Activated CD4-positive, alpha-beta T cell treated with anti-CD3 and anti-CD28 coated beads for 36 hours (primary cell): ENCODE results near the gene C19orf47. TPM values are rescaled to one million over a fixed set of nuclear protein-coding genes. Genes with fewer than 3 reads are reported as not detected.

Source experiments
- ATAC-seq: fragments of 200-7000 bp; cut with Tn5 transposase; one replicate; pipeline ENCODE4 v1.10.0; 2021; ENCODE audit warnings: mild to moderate bottlenecking, moderate library complexity
- CTCF ChIA-PET: fragments of 350-600 bp; sonication (Branson Sonifier 250); formaldehyde crosslinking; loops from one replicate; lab custom pipeline; 2021; ENCODE audit warnings: antibody characterized with exemption; lab: Charles Lee
- POLR2A ChIA-PET: fragments of 350-600 bp; sonication (Branson Sonifier 250); formaldehyde crosslinking; loops from one replicate; lab custom pipeline; 2021; ENCODE audit warnings: antibody characterized with exemption, inconsistent platforms; lab: Charles Lee
- DNase-seq: peaks from one replicate; pipeline ENCODE4 v3.0.0-alpha.2; 2020
- H3K27ac Mint-ChIP-seq: one replicate; pipeline ENCODE4 v1.8.0; 2021; ENCODE audit warnings: mixed read lengths
- H3K27me3 Mint-ChIP-seq: one replicate; pipeline ENCODE4 v1.8.0; 2021; ENCODE audit warnings: mixed read lengths
- H3K36me3 Mint-ChIP-seq: one replicate; pipeline ENCODE4 v1.8.0; 2021; ENCODE audit warnings: low read depth, mixed read lengths
- H3K4me1 Mint-ChIP-seq: one replicate; pipeline ENCODE4 v1.8.0; 2021; ENCODE audit warnings: mixed read lengths
- H3K4me3 Mint-ChIP-seq: one replicate; pipeline ENCODE4 v1.8.0; 2021; ENCODE audit warnings: mild to moderate bottlenecking, moderate library complexity, mixed read lengths
- H3K9me3 Mint-ChIP-seq: one replicate; pipeline ENCODE4 v1.8.0; 2021; ENCODE audit warnings: low read depth, mixed read lengths
- intact Hi-C, 2 experiments: fragments of 100-400 bp; cut with DNase I in 1 of 2; cut with micrococcal nuclease in 1 of 2; formaldehyde crosslinking; loops; one replicate each; pipeline versions ENCODE4 v1.14.2 to v1.15.1; 2022 to 2024; cut with DNase I, micrococcal nuclease
- total RNA-seq, 2 experiments: library from RNA; stranded (reverse); gene quantifications; one replicate each; pipeline ENCODE4 v1.2.3, GENCODE V29; 2021

Gene C19orf47
- total RNA-seq, 2 experiments from 2014 or later: 15.8 to 17.7 TPM

DNA sequence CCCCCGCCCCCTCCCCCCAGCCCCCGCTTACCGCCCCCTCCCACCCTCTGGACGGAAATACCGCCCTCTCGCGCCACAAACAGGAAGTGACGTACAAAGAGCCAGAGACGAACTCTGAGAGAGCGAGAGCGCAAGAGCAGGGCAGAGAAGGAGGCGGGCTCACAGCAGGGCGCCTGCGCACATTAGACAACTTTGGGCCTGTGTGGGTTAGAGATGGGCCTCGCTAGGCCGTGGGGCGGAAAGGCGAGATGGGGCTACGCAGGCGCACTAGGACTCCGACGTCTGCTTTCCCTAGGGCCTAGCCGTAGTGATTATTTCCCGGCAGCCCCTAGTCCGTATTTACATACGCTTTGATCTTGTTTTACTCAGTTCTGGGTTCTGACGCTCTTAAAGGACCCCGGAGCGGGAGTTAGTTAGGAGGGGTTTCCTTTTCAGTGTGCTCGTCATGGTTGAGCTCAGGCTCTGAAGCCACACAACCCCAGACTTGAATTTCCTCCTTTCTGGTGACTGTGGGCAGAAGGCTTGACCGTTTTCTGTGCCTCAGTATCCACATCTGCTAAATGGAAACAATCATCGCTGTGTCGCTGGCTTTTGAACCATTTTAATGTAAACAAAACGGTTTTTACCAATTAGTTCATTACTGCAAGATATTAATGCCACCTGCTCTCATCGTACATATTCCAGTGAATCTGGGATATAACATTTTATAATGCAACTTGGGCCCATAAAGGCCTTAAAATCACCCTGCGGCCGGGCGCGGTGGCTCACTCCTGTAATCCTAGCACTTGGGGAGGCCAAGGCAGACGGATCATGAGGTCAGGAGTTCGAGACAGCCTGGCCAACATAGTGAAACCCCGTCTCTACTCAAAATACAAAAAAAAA, 62.6 kb downstream of the C19orf47 start:
- DNase-seq: peak; percentile 98
- Mint-ChIP-seq H3K4me1 (peaks cover 42% of the 10 kb centered on the region), H3K36me3 (peaks cover 10% of the 10 kb centered on the region), H3K4me3 (peak overlapping the region; percentile 95), H3K9me3 (no peaks in the 10 kb centered on the region), H3K27me3 (no peaks in the 10 kb centered on the region), H3K27ac (peak overlapping the region; percentile 99)
- POLR2A ChIA-PET: interaction anchor here (0.5 to 1.3 kb wide), 11 partner anchors 11 to 978 kb away, joined by 3 to 11 read pairs (median 3); partner anchors contain the start of genes BLVRB and ZNF780A
- CTCF ChIA-PET: interaction anchor here (0.6 to 1.5 kb wide), 9 partner anchors 20 to 861 kb away, joined by 3 to 6 read pairs (median 3); no protein-coding TSS in a partner anchor
- ATAC-seq: peak; percentile 89
- intact Hi-C loops: loop anchor here (1.0 to 10.0 kb wide), 21 partner anchors 63 to 1112 kb away; partner anchors contain the start of genes C19orf47 (in 2 of the 2), MAP3K10 (in 2 of the 2), PLD3 (in 2 of the 2) and ACTMAP (in 1 of the 2)

DNA sequence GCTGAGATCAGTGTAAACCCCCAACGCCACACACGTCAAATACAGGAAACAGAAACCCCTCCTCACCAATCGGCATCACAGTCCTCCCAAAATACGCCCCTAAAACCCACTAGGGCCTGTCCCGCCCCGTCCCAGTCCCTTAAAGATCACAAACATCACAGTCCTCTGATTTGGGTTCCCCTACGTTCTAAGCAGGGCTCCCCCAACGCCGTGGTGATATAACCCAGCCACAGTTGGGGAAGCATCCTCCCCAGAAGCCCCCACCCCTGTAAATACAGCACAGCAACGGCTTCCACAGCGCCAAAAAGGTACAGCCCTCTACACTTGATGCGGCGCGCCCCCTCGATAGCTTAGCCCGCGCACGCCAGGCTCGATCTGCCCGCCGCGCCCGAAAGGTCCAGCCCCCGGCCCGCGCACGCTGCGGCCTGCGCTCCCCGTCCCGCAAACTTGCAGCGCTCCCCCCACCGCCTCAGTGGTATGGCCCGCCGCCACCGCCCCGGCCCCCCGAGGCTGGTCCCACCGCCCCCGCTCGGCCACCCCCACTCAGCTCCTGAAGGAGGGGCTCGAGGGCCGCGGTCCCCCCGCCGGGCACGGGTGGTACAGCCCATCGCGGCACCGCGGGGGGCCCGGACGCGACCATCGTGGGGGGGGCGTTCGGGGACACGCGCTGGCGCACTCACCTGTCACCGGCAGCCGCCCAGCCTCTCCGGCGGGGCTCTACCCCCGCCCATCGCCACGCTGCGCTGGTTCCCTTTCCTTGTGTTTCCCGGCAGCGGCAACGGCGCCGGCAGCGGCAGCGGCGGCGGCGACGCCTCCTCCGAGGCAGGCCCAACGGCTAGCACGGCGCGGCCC, 63.5 kb downstream of the C19orf47 start, which contains the start of gene AKT2:
AKT2 (minus strand) TSS at position 845 of the 852 bp plus-strand sequence. CDS start 20,078 bp downstream, outside the sequence.
- DNase-seq (peak; percentile 80), ATAC-seq (peak; percentile 45)
- Mint-ChIP-seq H3K27me3 (no peaks in the 10 kb centered on the region), H3K9me3 (no peaks in the 10 kb centered on the region), H3K4me3 (peak within 1 kb of the TSS; percentile 95), H3K27ac (peak within 1 kb of the TSS; percentile 99), H3K4me1 (peaks cover 51% of the 10 kb centered on the region), H3K36me3 (peaks cover 10% of the 10 kb centered on the region)
- intact Hi-C loops: loop anchor here (1.0 to 10.0 kb wide), 21 partner anchors 64 to 1113 kb away; partner anchors contain the start of genes C19orf47 (in 2 of the 2), MAP3K10 (in 2 of the 2), PLD3 (in 2 of the 2) and ACTMAP (in 1 of the 2)
- CTCF ChIA-PET: interaction anchor here (0.8 to 1.5 kb wide), 6 partner anchors 21 to 265 kb away, joined by 3 to 6 read pairs (median 4); no protein-coding TSS in a partner anchor
- POLR2A ChIA-PET: interaction anchor here (0.7 to 1.3 kb wide), 4 partner anchors 10 to 194 kb away, joined by 3 to 11 read pairs (median 4); partner anchors contain the start of gene ZNF780A

DNA sequence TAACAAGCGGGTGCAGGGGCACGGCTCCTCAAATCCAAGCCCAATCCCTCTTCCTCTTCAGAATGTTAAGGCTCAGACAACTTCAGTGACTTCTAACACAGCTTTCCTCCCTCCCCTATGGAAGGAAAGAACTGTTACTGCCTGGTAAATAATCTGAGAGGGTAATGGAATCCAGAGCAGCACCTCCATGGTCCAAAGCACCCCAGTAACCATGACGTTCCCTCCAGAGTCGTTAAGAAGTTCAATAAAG, 64.0 kb downstream of the C19orf47 start:
- POLR2A ChIA-PET: no interaction called here

DNA sequence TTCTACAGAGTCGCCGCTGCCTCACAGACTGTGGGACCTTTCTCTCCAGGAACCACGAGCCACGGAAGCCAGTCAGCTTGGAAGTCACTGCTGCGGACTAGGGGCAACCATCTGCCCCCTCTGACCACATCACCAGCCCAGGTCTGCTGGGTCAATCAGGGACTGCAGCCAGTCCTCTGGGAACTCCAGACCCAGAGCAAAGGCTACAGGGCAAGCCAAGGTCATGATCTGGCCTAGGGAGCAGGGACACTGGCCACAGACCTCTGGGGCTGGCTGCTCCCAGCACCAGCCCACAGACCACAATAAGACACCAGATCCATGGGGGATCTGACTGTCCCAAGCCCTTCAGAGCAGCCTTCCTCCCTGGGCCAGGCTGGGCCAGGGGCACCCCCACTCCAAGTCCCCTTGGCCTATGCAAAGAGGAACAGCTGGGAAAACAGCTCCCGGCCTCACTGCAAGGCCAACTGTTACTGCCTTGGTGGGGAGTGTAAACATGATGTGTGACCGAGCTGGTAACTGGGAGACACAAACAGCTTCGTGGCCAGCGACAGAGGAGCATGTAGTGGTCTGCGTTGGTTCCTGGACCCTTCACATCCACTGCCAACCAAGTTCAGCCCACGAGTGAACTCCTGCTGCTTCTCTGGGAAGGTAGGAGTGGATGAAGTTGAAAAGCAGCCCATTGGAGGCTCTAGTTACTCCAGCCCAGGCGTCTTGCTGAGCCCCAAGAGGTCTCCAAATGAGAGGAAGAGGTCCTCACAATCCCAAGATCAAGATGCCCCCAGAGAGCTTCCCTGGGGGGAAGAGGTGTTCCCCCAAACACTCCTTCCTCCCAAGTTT, 64.6 kb downstream of the C19orf47 start:
- Mint-ChIP-seq H3K4me1 (peaks cover 54% of the 10 kb centered on the region), H3K27ac (peak overlapping the region; percentile 98), H3K9me3 (no peaks in the 10 kb centered on the region), H3K27me3 (no peaks in the 10 kb centered on the region), H3K4me3 (peak overlapping the region; percentile 95), H3K36me3 (peaks cover 10% of the 10 kb centered on the region)
- POLR2A ChIA-PET: interaction anchor here (0.6 to 0.8 kb wide), 2 partner anchors 142 to 449 kb away, joined by 3 read pairs; partner anchors contain the start of genes DYRK1B and SERTAD1
- CTCF ChIA-PET: interaction anchor here (0.7 to 1.0 kb wide), 2 partner anchors 9 to 22 kb away, joined by 3 read pairs; no protein-coding TSS in a partner anchor
- no peak for DNase-seq
- intact Hi-C loops: loop anchor here (2.0 to 10.0 kb wide), 3 partner anchors 93 to 511 kb away; partner anchors contain the start of genes EGLN2 (in 1 of the 2) and MAP3K10 (in 1 of the 2)
- ATAC-seq: no peak

More for the DNA sequence above, 64.0 kb downstream of the C19orf47 start:
- H3K9me3 Mint-ChIP-seq: no peaks in the 10 kb centered on the region
- intact Hi-C loops: loop anchor here (2.0 to 10.0 kb wide), 3 partner anchors 93 to 511 kb away; partner anchors contain the start of genes EGLN2 (in 1 of the 2) and MAP3K10 (in 1 of the 2)
- peaks cover 52% of the 10 kb centered on the region for H3K4me1 Mint-ChIP-seq
- H3K27me3 Mint-ChIP-seq: no peaks in the 10 kb centered on the region
- DNase-seq (no peak), ATAC-seq (no peak)
- peak overlapping the region; percentile 95 for H3K4me3 Mint-ChIP-seq
- peak overlapping the region; percentile 98 for H3K27ac Mint-ChIP-seq
- CTCF ChIA-PET: interaction anchor here (1.0 kb wide), 1 partner anchor 21 kb away, joined by 3 read pairs; no protein-coding TSS in a partner anchor
- H3K36me3 Mint-ChIP-seq: peaks cover 10% of the 10 kb centered on the region

DNA sequence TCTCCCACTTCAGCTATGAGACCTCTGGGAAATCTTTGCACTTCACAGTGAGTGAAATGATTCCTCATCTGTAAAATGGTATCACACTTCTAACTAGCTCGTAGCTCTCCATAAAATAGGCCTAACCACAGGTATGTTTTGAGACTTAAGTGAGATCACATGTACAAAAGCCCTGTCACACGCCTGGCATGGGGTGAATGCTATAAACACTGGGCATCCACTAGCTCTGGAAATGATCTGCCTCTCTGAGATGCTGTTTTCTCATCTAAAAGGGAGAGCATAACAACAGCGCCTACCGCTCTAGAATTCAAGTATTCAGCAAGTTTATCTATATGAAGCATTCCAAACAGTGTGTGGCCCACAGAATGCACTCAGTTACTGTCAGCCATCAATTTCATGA, 65.3 kb downstream of the C19orf47 start:
- CTCF ChIA-PET: interaction anchor here (1.1 kb wide), 1 partner anchor 22 kb away, joined by 4 read pairs; no protein-coding TSS in a partner anchor

DNA sequence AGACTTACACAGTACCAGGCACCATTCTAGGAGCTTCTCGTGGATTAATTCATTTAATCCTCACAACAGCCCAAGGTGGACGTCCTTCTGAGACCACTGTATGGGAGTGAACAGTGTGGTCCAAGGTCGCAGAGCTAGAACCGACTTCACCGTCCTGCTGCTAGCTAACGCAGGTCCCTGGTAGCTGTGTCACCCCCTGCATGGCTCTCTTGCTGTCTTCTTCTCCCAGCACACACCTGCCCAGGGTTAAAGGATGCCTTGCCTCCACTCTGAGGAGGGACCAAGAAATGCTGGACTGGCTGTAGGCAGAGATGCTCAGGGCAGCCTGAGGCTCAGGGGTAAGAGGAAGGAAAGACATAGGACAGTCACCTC, 66.0 kb downstream of the C19orf47 start:
- H3K27ac Mint-ChIP-seq: no peak overlapping the region
- ChIA-PET POLR2A (no interaction called here), CTCF (interaction anchor here (1.0 to 1.1 kb wide), 3 partner anchors 17 to 46 kb away, joined by 3 to 5 read pairs (median 4); no protein-coding TSS in a partner anchor)
- peaks cover 10% of the 10 kb centered on the region for H3K36me3 Mint-ChIP-seq
- no peak for ATAC-seq
- intact Hi-C loops: loop anchor here in 1 of 2 experiments (10.0 kb wide), 1 partner anchor 513 kb away; the partner anchor contains the start of gene EGLN2
- H3K27me3 Mint-ChIP-seq: no peaks in the 10 kb centered on the region
- no peaks in the 10 kb centered on the region for H3K9me3 Mint-ChIP-seq
- H3K4me3 Mint-ChIP-seq: no peak overlapping the region
- peaks cover 68% of the 10 kb centered on the region for H3K4me1 Mint-ChIP-seq
- DNase-seq: no peak

More for the DNA sequence above, 65.3 kb downstream of the C19orf47 start:
- no peaks in the 10 kb centered on the region for H3K27me3 Mint-ChIP-seq
- H3K9me3 Mint-ChIP-seq: no peaks in the 10 kb centered on the region
- peak overlapping the region; percentile 98 for H3K27ac Mint-ChIP-seq
- ATAC-seq: no peak
- POLR2A ChIA-PET: interaction anchor here (0.6 to 0.8 kb wide), 2 partner anchors 143 to 449 kb away, joined by 3 read pairs; partner anchors contain the start of genes DYRK1B and SERTAD1
- intact Hi-C loops: loop anchor here in 1 of 2 experiments (10.0 kb wide), 1 partner anchor 512 kb away; the partner anchor contains the start of gene EGLN2
- H3K4me3 Mint-ChIP-seq: peak overlapping the region; percentile 95
- peaks cover 61% of the 10 kb centered on the region for H3K4me1 Mint-ChIP-seq
- DNase-seq: no peak
- peaks cover 10% of the 10 kb centered on the region for H3K36me3 Mint-ChIP-seq

DNA sequence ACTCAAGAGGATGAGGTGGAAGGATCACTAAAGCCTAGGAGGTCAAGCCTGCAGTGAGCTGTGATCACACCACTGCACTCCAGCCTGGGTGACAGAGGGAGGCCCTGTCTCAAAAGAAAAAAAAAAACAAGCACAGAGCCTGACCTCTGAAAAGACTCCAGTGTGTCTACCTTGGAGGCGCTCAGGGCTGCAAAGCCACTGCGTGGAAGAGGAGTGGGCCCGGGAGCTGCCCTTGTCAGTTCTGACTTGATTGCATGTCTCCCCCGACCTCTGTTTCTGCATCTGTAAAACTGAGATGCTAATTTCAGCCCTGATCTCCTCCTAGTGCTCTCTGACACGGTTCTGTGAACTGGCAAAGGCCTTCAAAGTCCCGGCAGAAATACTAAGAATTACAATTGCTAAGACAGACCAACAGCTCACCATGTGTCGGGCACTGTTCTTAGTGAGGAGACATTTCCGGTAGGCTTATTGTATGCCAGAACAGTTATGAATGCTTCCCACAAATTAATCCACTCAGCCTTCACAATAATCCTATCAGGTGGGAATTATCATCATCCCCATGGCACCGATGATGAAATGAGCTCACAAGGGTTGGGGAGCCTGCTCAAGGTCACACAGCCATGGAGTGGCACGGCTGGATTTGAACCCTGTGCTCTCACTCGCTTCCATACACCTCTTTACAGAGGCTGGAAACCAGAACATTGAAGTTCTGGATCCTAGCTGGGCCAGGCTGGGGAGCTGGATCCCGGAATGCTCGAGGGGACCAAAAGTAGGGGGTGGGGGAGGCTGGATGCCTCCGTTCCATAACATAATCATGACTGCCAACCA, 66.6 kb downstream of the C19orf47 start:
- Mint-ChIP-seq H3K36me3 (peaks cover 10% of the 10 kb centered on the region), H3K4me3 (no peak overlapping the region), H3K27me3 (no peaks in the 10 kb centered on the region), H3K9me3 (no peaks in the 10 kb centered on the region), H3K27ac (no peak overlapping the region), H3K4me1 (peaks cover 72% of the 10 kb centered on the region)
- intact Hi-C loops: loop anchor here in 1 of 2 experiments (10.0 kb wide), 1 partner anchor 513 kb away; the partner anchor contains the start of gene EGLN2
- no peak for ATAC-seq
- ChIA-PET CTCF (interaction anchor here (1.0 to 1.1 kb wide), 3 partner anchors 17 to 45 kb away, joined by 3 to 5 read pairs (median 4); no protein-coding TSS in a partner anchor), POLR2A (no interaction called here)
- no peak for DNase-seq

DNA sequence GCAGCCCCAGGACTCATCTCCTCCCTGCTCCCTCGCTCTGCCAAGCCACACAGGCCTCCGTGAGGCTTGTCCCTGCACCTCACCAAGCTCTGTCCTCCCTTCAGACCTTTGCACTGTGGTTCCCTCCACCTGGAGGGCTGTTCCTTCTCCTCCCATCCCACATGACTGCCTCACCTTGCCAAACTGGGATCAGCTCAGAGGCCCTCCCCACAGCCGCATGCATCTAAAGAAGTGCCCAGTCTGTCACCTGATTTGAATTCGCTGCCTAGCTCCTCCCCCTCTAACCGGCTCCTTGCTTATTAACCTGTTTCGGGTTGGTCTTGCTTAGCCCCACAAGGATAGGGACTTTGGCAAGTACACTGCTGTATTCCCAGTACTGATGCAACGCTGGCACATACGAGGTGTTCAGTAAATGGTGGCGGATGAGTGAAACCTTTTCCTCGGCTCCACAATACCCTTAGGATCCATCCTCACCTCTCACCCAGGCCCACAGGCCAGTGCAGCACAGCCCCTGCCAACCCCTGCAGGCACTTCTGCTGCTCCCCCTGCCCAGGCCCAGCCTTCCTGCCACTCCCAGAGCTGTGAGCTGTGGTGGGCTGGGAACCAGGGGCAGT, 67.5 kb downstream of the C19orf47 start:
- ATAC-seq: no peak
- peak overlapping the region; percentile 77 for H3K27ac Mint-ChIP-seq
- intact Hi-C loops: loop anchor here in 1 of 2 experiments (10.0 kb wide), 1 partner anchor 514 kb away; the partner anchor contains the start of gene EGLN2
- H3K27me3 Mint-ChIP-seq: no peaks in the 10 kb centered on the region
- peaks cover 69% of the 10 kb centered on the region for H3K4me1 Mint-ChIP-seq
- DNase-seq: no peak
- ChIA-PET POLR2A (no interaction called here), CTCF (interaction anchor here (0.6 kb wide), 1 partner anchor 1895 kb away, joined by 3 read pairs; no protein-coding TSS in a partner anchor)
- peak overlapping the region; percentile 18 for H3K4me3 Mint-ChIP-seq
- H3K9me3 Mint-ChIP-seq: no peaks in the 10 kb centered on the region
- H3K36me3 Mint-ChIP-seq: peaks cover 10% of the 10 kb centered on the region
